GM23338 (cell line): ENCODE measurements around the gene SETBP1.

Experiments used
- CREB1 ChIP-seq: fragments of 250-450 bp; sonication (Bioruptor Pico); IDR thresholded peaks from 2 replicates; pipeline ENCODE4 v1.5.0; 2020; ENCODE audit warnings: low read depth, mild to moderate bottlenecking, moderate library complexity
- CTCF ChIP-seq, 2 experiments: fragments of 200-600 bp in 1 of 2; sonication (generic) in 1 of 2; conservative IDR thresholded peaks; 2 replicates each; pipeline versions ENCODE4 v1.5.1 to v1.6.1; 2016 to 2017; ENCODE audit warnings: antibody characterized with exemption in 2 of 2, low read depth in 2 of 2, mild to moderate bottlenecking in 2 of 2, moderate library complexity in 1 of 2
- EZH2 ChIP-seq: fragments of 200-600 bp; sonication (generic); IDR thresholded peaks from one replicate; pipeline ENCODE4 v1.8.0; 2017; ENCODE audit warnings: antibody characterized with exemption, mild to moderate bottlenecking, low read depth; ENCODE audit not compliant: unreplicated experiment
- EZH2phosphoT487 ChIP-seq: fragments of 200-600 bp; sonication (generic); IDR thresholded peaks from one replicate; pipeline ENCODE4 v1.8.1; 2018; ENCODE audit warnings: antibody characterized with exemption; ENCODE audit not compliant: unreplicated experiment
- JUNB ChIP-seq: IDR thresholded peaks from one replicate; pipeline ENCODE4 v1.6.1; 2016; ENCODE audit warnings: antibody characterized with exemption; ENCODE audit not compliant: unreplicated experiment
- NANOG ChIP-seq: IDR thresholded peaks from 2 replicates; pipeline ENCODE4 v1.6.1; 2016; ENCODE audit warnings: antibody characterized with exemption, borderline replicate concordance
- POLR2AphosphoS5 ChIP-seq: IDR thresholded peaks from 2 replicates; pipeline ENCODE4 v1.6.1; 2016; ENCODE audit warnings: antibody characterized with exemption, low read depth
- REST ChIP-seq: IDR thresholded peaks from one replicate; pipeline ENCODE4 v1.6.1; 2018; ENCODE audit warnings: antibody characterized with exemption; ENCODE audit not compliant: unreplicated experiment
- ZNF114 ChIP-seq: fragments of 250-450 bp; sonication (Bioruptor Pico); IDR thresholded peaks from 2 replicates; pipeline ENCODE4 v1.5.0; 2020; ENCODE audit warnings: mild to moderate bottlenecking, moderate library complexity
- ZNF331 ChIP-seq: fragments of 250-450 bp; sonication (Bioruptor Pico); IDR thresholded peaks from 2 replicates; pipeline ENCODE4 v1.5.0; 2020; ENCODE audit warnings: low read depth, mild to moderate bottlenecking, moderate library complexity
- TF ChIP-seq, protein P1 (sequence below): IDR thresholded peaks from 2 replicates; pipeline ENCODE4 v1.6.1; 2016; ENCODE audit warnings: antibody characterized with exemption
- TF ChIP-seq, protein P2 (sequence below): fragments of 250-450 bp; sonication (Bioruptor Pico); IDR thresholded peaks from 2 replicates; pipeline ENCODE4 v1.5.0; 2020; ENCODE audit warnings: mild to moderate bottlenecking, moderate library complexity

DNA sequence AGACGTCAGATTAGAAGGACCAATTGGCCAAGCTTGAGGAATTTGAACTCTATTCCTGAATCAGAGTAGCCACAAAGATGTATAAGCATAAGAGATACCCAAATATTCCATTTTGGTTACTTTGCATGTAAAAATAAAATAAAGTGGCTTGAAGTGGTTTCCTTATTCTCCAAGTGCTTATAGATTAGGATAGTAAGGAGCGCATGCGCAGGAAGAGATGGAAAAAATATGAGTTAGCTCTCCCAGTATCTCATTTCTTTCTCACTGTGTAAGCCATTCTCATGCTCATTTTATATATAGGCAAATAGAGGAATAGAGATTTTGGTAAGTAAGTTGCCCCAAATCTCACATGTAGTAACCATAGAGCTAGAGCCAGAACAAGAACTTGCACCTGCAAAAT lies 241.3 kb downstream of the SETBP1 start:
- TF ChIP-seq POLR2AphosphoS5 (no peak), NANOG (no peak), EZH2 (no peak), CREB1 (CRISPR knock-in tag) (no peak), CTCF (conservative IDR thresholded peaks at IDR 0.05; ENCODE audit: low read depth in 2 of 2) (no peak), REST (no peak), EZH2phosphoT487 (no peak), JUNB (no peak), ZNF114 (no peak), ZNF331 (CRISPR knock-in tag) (no peak)
- TF ChIP-seq, protein P1, sequence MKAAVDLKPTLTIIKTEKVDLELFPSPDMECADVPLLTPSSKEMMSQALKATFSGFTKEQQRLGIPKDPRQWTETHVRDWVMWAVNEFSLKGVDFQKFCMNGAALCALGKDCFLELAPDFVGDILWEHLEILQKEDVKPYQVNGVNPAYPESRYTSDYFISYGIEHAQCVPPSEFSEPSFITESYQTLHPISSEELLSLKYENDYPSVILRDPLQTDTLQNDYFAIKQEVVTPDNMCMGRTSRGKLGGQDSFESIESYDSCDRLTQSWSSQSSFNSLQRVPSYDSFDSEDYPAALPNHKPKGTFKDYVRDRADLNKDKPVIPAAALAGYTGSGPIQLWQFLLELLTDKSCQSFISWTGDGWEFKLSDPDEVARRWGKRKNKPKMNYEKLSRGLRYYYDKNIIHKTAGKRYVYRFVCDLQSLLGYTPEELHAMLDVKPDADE = no peak
- TF ChIP-seq, protein P2, sequence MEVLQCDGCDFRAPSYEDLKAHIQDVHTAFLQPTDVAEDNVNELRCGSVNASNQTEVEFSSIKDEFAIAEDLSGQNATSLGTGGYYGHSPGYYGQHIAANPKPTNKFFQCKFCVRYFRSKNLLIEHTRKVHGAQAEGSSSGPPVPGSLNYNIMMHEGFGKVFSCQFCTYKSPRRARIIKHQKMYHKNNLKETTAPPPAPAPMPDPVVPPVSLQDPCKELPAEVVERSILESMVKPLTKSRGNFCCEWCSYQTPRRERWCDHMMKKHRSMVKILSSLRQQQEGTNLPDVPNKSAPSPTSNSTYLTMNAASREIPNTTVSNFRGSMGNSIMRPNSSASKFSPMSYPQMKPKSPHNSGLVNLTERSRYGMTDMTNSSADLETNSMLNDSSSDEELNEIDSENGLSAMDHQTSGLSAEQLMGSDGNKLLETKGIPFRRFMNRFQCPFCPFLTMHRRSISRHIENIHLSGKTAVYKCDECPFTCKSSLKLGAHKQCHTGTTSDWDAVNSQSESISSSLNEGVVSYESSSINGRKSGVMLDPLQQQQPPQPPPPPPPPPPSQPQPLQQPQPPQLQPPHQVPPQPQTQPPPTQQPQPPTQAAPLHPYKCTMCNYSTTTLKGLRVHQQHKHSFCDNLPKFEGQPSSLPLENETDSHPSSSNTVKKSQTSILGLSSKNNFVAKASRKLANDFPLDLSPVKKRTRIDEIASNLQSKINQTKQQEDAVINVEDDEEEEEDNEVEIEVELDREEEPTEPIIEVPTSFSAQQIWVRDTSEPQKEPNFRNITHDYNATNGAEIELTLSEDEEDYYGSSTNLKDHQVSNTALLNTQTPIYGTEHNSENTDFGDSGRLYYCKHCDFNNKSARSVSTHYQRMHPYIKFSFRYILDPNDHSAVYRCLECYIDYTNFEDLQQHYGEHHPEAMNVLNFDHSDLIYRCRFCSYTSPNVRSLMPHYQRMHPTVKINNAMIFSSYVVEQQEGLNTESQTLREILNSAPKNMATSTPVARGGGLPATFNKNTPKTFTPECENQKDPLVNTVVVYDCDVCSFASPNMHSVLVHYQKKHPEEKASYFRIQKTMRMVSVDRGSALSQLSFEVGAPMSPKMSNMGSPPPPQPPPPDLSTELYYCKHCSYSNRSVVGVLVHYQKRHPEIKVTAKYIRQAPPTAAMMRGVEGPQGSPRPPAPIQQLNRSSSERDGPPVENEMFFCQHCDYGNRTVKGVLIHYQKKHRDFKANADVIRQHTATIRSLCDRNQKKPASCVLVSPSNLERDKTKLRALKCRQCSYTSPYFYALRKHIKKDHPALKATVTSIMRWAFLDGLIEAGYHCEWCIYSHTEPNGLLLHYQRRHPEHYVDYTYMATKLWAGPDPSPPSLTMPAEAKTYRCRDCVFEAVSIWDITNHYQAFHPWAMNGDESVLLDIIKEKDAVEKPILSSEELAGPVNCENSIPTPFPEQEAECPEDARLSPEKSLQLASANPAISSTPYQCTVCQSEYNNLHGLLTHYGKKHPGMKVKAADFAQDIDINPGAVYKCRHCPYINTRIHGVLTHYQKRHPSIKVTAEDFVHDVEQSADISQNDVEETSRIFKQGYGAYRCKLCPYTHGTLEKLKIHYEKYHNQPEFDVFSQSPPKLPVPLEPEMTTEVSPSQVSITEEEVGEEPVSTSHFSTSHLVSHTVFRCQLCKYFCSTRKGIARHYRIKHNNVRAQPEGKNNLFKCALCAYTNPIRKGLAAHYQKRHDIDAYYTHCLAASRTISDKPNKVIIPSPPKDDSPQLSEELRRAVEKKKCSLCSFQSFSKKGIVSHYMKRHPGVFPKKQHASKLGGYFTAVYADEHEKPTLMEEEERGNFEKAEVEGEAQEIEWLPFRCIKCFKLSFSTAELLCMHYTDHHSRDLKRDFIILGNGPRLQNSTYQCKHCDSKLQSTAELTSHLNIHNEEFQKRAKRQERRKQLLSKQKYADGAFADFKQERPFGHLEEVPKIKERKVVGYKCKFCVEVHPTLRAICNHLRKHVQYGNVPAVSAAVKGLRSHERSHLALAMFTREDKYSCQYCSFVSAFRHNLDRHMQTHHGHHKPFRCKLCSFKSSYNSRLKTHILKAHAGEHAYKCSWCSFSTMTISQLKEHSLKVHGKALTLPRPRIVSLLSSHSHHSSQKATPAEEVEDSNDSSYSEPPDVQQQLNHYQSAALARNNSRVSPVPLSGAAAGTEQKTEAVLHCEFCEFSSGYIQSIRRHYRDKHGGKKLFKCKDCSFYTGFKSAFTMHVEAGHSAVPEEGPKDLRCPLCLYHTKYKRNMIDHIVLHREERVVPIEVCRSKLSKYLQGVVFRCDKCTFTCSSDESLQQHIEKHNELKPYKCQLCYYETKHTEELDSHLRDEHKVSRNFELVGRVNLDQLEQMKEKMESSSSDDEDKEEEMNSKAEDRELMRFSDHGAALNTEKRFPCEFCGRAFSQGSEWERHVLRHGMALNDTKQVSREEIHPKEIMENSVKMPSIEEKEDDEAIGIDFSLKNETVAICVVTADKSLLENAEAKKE = no peak
